K562 (cell line): ENCODE measurements around the gene MARCHF3. TPM values are rescaled to one million over a fixed set of nuclear protein-coding genes. Genes with fewer than 3 reads are reported as not detected.
A peak's percentile ranks its signal among the peaks of the same experiment; 100 is the strongest.

ENCODE experiments used
- CEBPB ChIP-seq: fragments of 450-650 bp; IDR thresholded peaks from 2 replicates; pipeline ENCODE4 v1.6.1; 2016; ENCODE audit warnings: missing genetic modification characterization, missing compliant biosample characterization
- CHAMP1 ChIP-seq: fragments of 450-650 bp; IDR thresholded peaks from 2 replicates; pipeline ENCODE4 v1.6.1; 2016; ENCODE audit warnings: mild to moderate bottlenecking
- ETS1 ChIP-seq: conservative IDR thresholded peaks from 2 replicates; pipeline ENCODE4 v1.6.1; 2011; ENCODE audit warnings: low read depth, mild to moderate bottlenecking, low read length; ENCODE audit not compliant: control insufficient read depth
- FIP1L1 ChIP-seq: fragments of 200-400 bp; formaldehyde crosslinking; IDR thresholded peaks from 2 replicates; pipeline ENCODE4 v1.6.1; 2018; ENCODE audit warnings: mild to moderate bottlenecking, low read depth, low read length; ENCODE audit not compliant: poor library complexity, severe bottlenecking
- GATAD2B ChIP-seq: fragments of 450-650 bp; IDR thresholded peaks from 2 replicates; pipeline ENCODE4 v1.6.1; 2017; ENCODE audit warnings: mild to moderate bottlenecking, borderline replicate concordance
- KAT7 ChIP-seq: sonication (generic); formaldehyde crosslinking; IDR thresholded peaks from 2 replicates; pipeline ENCODE4 v1.8.0; 2022; ENCODE audit warnings: missing genetic modification reagents, mild to moderate bottlenecking, borderline replicate concordance
- KLF16 ChIP-seq: IDR thresholded peaks from 2 replicates; pipeline ENCODE4 v1.6.1; 2016; ENCODE audit warnings: antibody characterized with exemption
- LARP7 ChIP-seq: fragments of 450-650 bp; IDR thresholded peaks from 2 replicates; pipeline ENCODE4 v1.6.1; 2016
- MLX ChIP-seq, 2 experiments: fragments of 450-650 bp in 1 of 2; sonication (generic) in 1 of 2; formaldehyde crosslinking; conservative IDR thresholded peaks; 2 replicates each; pipeline versions ENCODE4 v1.4.0 to v1.8.1; 2020 to 2022; ENCODE audit warnings: mild to moderate bottlenecking in 1 of 2, missing genetic modification reagents in 1 of 2
- NCOA4 ChIP-seq: fragments of 450-650 bp; IDR thresholded peaks from 2 replicates; pipeline ENCODE4 v1.6.1; 2018; ENCODE audit warnings: mild to moderate bottlenecking; ENCODE audit not compliant: partially characterized antibody
- NFE2 ChIP-seq: IDR thresholded peaks from 2 replicates; pipeline ENCODE4 v1.6.1; 2014; ENCODE audit warnings: antibody characterized with exemption, low read depth
- NRF1 ChIP-seq, 2 experiments: fragments of 450-650 bp; IDR thresholded peaks in 1 of 2; conservative IDR thresholded peaks in 1 of 2; 2 replicates each; pipeline ENCODE4 v1.6.1; 2014; ENCODE audit warnings: mild to moderate bottlenecking in 2 of 2
- RNF2 ChIP-seq: sonication (generic); IDR thresholded peaks from 2 replicates; pipeline ENCODE4 v1.6.1; 2016
- TEAD2 ChIP-seq: fragments of 450-650 bp; IDR thresholded peaks from 2 replicates; pipeline ENCODE4 v1.6.1; 2016; ENCODE audit warnings: missing genetic modification characterization, control low read depth, missing compliant biosample characterization
- ZBTB1 ChIP-seq: sonication (generic); formaldehyde crosslinking; IDR thresholded peaks from 2 replicates; pipeline ENCODE4 v1.8.1; 2023; ENCODE audit warnings: missing genetic modification reagents, low read depth, mild to moderate bottlenecking, borderline replicate concordance
- ZFP30 ChIP-seq: fragments of 250-450 bp; sonication (Bioruptor Pico); IDR thresholded peaks from 2 replicates; pipeline ENCODE4 v1.8.0; 2022; ENCODE audit warnings: moderate library complexity, mild to moderate bottlenecking, inconsistent platforms, borderline replicate concordance
- ZFP36 ChIP-seq: fragments of 150-350 bp; IDR thresholded peaks from 2 replicates; pipeline ENCODE4 v1.6.1; 2018; ENCODE audit warnings: low read length, low read depth; ENCODE audit not compliant: partially characterized antibody
- ZNF449 ChIP-seq: fragments of 250-450 bp; sonication (Bioruptor Pico); IDR thresholded peaks from 2 replicates; pipeline ENCODE4 v1.8.0; 2022; ENCODE audit warnings: moderate library complexity, mild to moderate bottlenecking, inconsistent platforms
- ZNF766 ChIP-seq: fragments of 200-800 bp; sonication (Bioruptor generic); conservative IDR thresholded peaks from 2 replicates; pipeline ENCODE4 v1.6.1; 2016; ENCODE audit warnings: missing genetic modification characterization, missing compliant biosample characterization
- polyA plus RNA-seq, 8 experiments: library from polyadenylated mRNA; depleted of rRNA in 4 of 8; stranded (reverse) in 5 of 8; unstranded in 3 of 8; fragments of >200 nt; fragmentation: Nextera tagmentation in 2 of 8; fragmentation: Illumina TruSeq in 1 of 8; extraction: Ambion mirVana in 2 of 8; extraction: Trizol in 1 of 8; gene quantifications; 2 replicates each; pipeline versions ENCODE4 v1.2.1 to v1.2.3, GENCODE V29; 2011 to 2014; ENCODE audit warnings: inconsistent platforms in 1 of 8, missing spikeins in 1 of 8
- total RNA-seq, 7 experiments: library from RNA; depleted of rRNA in 6 of 7; stranded (reverse); fragments of >200 nt in 6 of 7; fragmentation: Illumina TruSeq in 2 of 7; extraction: Trizol in 2 of 7; gene quantifications; 2 replicates each; pipeline versions ENCODE4 v1.2.1 to v1.2.3, GENCODE V29; 2011 to 2021; ENCODE audit warnings: low replicate concordance in 1 of 7

Gene MARCHF3
- total and polyA plus RNA-seq, 9 of the 15 experiments (the other 6 are each of a cell fraction or from before 2014, with no cell fraction given) = 5.6 to 37.4 (median 16.5) TPM

GRCh38 chr5:127031863-127032232 lies 1.5 kb upstream of the MARCHF3 start (continued):
- TF ChIP-seq ZNF449 (CRISPR knock-in tag) (no peak), LARP7 (no peak), GATAD2B (no peak), CEBPB (tag) (peak; percentile 94), ZFP36 (no peak), ZNF766 (no peak), TEAD2 (tag) (no peak), ZBTB1 (CRISPR knock-in tag) (no peak), CHAMP1 (no peak), KAT7 (CRISPR knock-in tag) (no peak), NRF1 (conservative IDR thresholded peaks at IDR 0.05 in 1 of 2, IDR thresholded peaks at IDR 0.05 in 1 of 2) (no peak), NCOA4 (no peak), RNF2 (no peak), NFE2 (no peak), ZFP30 (CRISPR knock-in tag) (no peak), ETS1 (no peak), FIP1L1 (no peak), KLF16 (no peak), MLX (CRISPR knock-in tag; conservative IDR thresholded peaks at IDR 0.05) (no peak)
